ENCODE measurements around the gene BTNL9.

DNA sequence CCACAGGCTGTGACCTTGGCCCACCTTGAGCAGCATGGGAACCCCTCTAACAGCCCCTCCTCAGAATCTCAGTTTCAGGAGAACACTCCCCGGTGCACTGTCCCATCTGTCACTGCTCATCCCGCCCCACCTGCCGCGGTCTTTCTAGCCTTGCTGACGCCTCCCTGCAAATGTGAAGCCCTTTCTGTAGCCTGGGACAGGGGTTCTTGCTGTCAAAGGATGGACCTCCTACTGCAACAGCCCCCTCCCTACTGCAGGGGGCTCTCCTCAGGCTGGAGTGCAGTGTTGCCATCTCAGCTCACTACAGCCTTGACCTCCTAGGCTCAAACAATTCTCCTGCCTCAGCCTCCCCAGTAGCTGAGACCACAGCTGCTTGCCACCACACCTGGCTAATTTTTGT, 70.9 kb downstream of the BTNL9 start:
- no peak for TF ChIP-seq PCBP2 (IDR thresholded peaks at IDR 0.05; ENCODE audit: low read depth, low read length, poor library complexity, severe bottlenecking)
- no peak for TF ChIP-seq POLR3A (IDR thresholded peaks at IDR 0.05; ENCODE audit: borderline replicate concordance, extremely low read depth, insufficient read depth, insufficient read length)
- TF ChIP-seq, protein P1, sequence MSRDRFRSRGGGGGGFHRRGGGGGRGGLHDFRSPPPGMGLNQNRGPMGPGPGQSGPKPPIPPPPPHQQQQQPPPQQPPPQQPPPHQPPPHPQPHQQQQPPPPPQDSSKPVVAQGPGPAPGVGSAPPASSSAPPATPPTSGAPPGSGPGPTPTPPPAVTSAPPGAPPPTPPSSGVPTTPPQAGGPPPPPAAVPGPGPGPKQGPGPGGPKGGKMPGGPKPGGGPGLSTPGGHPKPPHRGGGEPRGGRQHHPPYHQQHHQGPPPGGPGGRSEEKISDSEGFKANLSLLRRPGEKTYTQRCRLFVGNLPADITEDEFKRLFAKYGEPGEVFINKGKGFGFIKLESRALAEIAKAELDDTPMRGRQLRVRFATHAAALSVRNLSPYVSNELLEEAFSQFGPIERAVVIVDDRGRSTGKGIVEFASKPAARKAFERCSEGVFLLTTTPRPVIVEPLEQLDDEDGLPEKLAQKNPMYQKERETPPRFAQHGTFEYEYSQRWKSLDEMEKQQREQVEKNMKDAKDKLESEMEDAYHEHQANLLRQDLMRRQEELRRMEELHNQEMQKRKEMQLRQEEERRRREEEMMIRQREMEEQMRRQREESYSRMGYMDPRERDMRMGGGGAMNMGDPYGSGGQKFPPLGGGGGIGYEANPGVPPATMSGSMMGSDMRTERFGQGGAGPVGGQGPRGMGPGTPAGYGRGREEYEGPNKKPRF (IDR thresholded peaks at IDR 0.05; ENCODE audit: low read depth, low read length): no peak
- no peak for TF ChIP-seq EZH2 (IDR thresholded peaks at IDR 0.05; ENCODE audit: borderline replicate concordance, low read depth, low read length)
- TF ChIP-seq ZNF830 (CRISPR knock-in tag; IDR thresholded peaks at IDR 0.05): no peak
- TF ChIP-seq CBFB (CRISPR knock-in tag; IDR thresholded peaks at IDR 0.05): no peak
- TF ChIP-seq SRSF9 (IDR thresholded peaks at IDR 0.05; ENCODE audit: borderline replicate concordance, low read depth, low read length): no peak
- TF ChIP-seq POLR2AphosphoS5 (IDR thresholded peaks at IDR 0.05; ENCODE audit: control insufficient read depth, insufficient read depth, low read depth, low read length): no peak
- TF ChIP-seq ZNF507 (tag; conservative IDR thresholded peaks at IDR 0.05): no peak
- TF ChIP-seq, protein P2, sequence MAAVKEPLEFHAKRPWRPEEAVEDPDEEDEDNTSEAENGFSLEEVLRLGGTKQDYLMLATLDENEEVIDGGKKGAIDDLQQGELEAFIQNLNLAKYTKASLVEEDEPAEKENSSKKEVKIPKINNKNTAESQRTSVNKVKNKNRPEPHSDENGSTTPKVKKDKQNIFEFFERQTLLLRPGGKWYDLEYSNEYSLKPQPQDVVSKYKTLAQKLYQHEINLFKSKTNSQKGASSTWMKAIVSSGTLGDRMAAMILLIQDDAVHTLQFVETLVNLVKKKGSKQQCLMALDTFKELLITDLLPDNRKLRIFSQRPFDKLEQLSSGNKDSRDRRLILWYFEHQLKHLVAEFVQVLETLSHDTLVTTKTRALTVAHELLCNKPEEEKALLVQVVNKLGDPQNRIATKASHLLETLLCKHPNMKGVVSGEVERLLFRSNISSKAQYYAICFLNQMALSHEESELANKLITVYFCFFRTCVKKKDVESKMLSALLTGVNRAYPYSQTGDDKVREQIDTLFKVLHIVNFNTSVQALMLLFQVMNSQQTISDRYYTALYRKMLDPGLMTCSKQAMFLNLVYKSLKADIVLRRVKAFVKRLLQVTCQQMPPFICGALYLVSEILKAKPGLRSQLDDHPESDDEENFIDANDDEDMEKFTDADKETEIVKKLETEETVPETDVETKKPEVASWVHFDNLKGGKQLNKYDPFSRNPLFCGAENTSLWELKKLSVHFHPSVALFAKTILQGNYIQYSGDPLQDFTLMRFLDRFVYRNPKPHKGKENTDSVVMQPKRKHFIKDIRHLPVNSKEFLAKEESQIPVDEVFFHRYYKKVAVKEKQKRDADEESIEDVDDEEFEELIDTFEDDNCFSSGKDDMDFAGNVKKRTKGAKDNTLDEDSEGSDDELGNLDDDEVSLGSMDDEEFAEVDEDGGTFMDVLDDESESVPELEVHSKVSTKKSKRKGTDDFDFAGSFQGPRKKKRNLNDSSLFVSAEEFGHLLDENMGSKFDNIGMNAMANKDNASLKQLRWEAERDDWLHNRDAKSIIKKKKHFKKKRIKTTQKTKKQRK (IDR thresholded peaks at IDR 0.05; ENCODE audit: borderline replicate concordance, low read depth, low read length): no peak
- no peak for TF ChIP-seq JUN (IDR thresholded peaks at IDR 0.05; ENCODE audit: borderline replicate concordance, low read depth, low read length)
- TF ChIP-seq JUN (CRISPR knock-in tag; IDR thresholded peaks at IDR 0.05; ENCODE audit: borderline replicate concordance): no peak
